NT2/D1 (cell line): ENCODE results near the gene RPS6KA2.

Source experiments
- YY1 ChIP-seq: IDR thresholded peaks from 2 replicates; pipeline ENCODE4 v1.6.1; 2011; ENCODE audit not compliant: insufficient read length, insufficient read depth
- ZNF274 ChIP-seq: IDR thresholded peaks from 2 replicates; pipeline ENCODE4 v1.6.1; 2011; ENCODE audit warnings: mild to moderate bottlenecking, low read depth, low read length

GRCh38 chr6:166520905-166521834 is 105.9 kb downstream of the RPS6KA2 start:
- TF ChIP-seq YY1 = no peak
- TF ChIP-seq ZNF274 = no peak
